Hepatocyte (in vitro differentiated cells): ENCODE results near the gene COL5A2.

Experiments
- EZH2 ChIP-seq: fragments of 200-600 bp; sonication (generic); IDR thresholded peaks from 2 replicates; pipeline ENCODE4 v1.6.1; 2016; ENCODE audit warnings: antibody characterized with exemption, mild to moderate bottlenecking, borderline replicate concordance
- EZH2phosphoT487 ChIP-seq: fragments of 200-600 bp; sonication (generic); IDR thresholded peaks from one replicate; pipeline ENCODE4 v1.6.1; 2018; ENCODE audit warnings: antibody characterized with exemption, mild to moderate bottlenecking, low read depth, moderate library complexity; ENCODE audit not compliant: unreplicated experiment, severe bottlenecking
- TF ChIP-seq, protein P1 (sequence below): fragments of 200-600 bp; sonication (generic); IDR thresholded peaks from 2 replicates; pipeline ENCODE4 v1.5.1; 2016; ENCODE audit warnings: antibody characterized with exemption, mild to moderate bottlenecking; ENCODE audit not compliant: poor library complexity

GRCh38 chr2:189151906-189152305, 27.7 kb downstream of the COL5A2 start:
- TF ChIP-seq, protein P1, sequence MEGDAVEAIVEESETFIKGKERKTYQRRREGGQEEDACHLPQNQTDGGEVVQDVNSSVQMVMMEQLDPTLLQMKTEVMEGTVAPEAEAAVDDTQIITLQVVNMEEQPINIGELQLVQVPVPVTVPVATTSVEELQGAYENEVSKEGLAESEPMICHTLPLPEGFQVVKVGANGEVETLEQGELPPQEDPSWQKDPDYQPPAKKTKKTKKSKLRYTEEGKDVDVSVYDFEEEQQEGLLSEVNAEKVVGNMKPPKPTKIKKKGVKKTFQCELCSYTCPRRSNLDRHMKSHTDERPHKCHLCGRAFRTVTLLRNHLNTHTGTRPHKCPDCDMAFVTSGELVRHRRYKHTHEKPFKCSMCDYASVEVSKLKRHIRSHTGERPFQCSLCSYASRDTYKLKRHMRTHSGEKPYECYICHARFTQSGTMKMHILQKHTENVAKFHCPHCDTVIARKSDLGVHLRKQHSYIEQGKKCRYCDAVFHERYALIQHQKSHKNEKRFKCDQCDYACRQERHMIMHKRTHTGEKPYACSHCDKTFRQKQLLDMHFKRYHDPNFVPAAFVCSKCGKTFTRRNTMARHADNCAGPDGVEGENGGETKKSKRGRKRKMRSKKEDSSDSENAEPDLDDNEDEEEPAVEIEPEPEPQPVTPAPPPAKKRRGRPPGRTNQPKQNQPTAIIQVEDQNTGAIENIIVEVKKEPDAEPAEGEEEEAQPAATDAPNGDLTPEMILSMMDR: no peak
- TF ChIP-seq EZH2 (no peak), EZH2phosphoT487 (no peak)
